ENCODE results near the gene PCSK1N.

Gene PCSK1N

GRCh38 chrX:48789366-48790220 lies 45.8 kb downstream of the PCSK1N start:
- no peak for DNase-seq (ENCODE audit: low read depth)

DNA sequence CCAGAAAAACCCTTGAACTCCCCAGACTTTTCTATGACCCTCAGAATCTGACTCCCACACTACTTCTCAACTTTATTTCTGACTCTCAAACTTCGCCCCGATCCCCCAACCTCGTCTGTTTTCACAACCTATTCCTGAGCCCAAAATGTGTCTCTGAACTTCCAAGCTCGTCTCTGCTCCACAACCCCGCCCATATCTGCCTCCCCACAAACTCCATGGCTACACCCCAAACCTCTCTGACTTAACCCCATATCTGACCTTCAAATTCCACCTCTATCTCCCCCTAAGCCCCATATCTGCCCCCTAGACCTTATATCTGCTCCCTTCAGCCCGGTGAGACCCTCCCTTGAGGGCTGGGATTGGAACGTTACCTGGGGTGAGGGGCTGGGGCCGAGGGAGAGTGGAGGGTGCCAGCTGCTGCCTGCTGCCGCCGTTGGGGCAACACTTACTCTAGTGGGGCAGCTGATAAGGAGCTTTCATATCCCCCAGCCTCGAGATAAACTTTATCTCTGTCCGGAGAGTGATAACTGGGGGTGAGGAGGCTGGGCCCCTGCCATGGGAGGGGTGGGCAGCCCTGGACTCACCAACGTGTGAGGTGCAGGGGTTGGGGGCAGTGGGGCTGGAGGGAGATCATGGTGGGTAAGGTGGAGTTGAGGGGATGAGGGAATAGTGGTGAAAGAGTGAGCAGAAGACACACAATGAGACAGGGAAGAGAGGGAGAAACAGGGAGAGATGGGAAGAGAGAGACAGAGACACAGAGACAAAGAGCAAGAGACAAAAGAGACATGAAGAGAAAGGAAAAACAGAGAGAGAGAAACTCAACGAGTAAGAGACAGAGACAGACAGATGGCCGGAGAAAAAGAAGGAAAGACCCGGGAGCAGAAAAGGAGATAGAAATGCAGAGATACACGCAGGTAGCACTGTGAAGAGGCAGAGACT lies 47.6 kb downstream of the PCSK1N start:
- DNase-seq (ENCODE audit: low read depth), result no peak

GRCh38 chrX:48786825-48787504 lies 48.4 kb downstream of the PCSK1N start:
- no peak for DNase-seq (ENCODE audit: low read depth)

- DNase-seq (ENCODE audit: low read depth), result no peak
These were observed 49.0 kb downstream of the PCSK1N start, which contains the start of gene GATA1 for GRCh38 chrX:48786341-48786800. Gene GATA1, plus strand, starts transcription at chrX:48786590. Its CDS starts 4,520 bp downstream, at chrX:48791110.

DNA sequence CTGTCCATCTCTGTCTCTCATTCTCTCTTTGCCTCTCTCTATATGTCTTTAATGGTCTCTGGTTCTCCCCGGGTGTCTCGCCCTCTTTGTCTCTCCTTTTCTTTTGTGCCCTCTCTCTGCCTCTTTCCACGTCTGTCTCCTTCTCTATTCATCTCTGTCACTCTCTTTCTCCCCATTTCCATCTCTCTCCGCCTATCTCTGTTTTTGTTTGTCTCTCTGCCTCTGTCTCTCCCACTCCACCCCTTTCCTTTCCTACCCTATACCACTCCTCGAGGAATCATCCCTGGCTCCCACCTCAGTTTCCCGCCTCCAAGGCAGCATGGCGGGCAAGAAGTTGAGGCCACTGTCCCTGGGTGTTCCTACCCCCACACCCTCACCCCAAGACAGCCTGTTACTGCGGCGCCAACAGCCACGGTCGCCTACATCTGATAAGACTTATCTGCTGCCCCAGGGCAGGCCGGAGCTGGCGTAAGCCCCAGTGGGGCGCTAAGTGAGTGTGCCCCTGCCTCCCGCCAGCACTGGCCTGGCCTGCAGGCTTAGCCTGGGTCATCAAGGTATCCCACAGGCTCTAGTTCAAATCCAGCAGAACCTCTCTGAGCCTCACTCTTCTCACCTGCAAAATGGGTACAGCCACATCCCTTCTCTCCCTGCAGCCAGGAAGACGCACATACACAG lies 49.7 kb downstream of the PCSK1N start:
- no peak for DNase-seq (ENCODE audit: low read depth)

GRCh38 chrX:48785186-48785539 lies 50.2 kb downstream of the PCSK1N start:
- no peak for DNase-seq (ENCODE audit: low read depth)

DNA sequence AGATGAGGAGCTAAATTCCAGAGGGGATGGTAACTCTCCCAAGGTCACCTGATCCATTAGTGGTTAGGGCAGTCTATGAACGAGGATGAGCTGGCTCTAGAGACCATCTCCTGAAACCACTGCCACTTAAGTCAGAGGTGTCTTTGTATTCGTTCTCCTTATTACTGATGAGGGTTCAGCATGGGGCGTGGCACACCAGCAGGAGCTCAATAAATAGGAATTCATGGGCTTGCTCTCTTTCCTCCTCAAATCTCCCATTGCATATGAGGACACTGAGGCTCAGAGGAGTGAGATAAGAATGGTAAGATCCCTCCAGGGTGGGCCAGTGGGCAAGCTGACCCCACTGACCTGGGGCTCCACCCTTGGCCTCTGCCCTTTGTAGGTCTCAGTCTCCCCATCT lies 50.7 kb downstream of the PCSK1N start:
- no peak for DNase-seq (ENCODE audit: low read depth)

- DNase-seq (ENCODE audit: low read depth), result no peak
These were observed 52.6 kb downstream of the PCSK1N start for GRCh38 chrX:48782795-48783194.

- no peak for DNase-seq (ENCODE audit: low read depth)
These were observed 53.2 kb downstream of the PCSK1N start for GRCh38 chrX:48782216-48782615.

GRCh38 chrX:48781705-48782104 lies 53.7 kb downstream of the PCSK1N start:
- DNase-seq (ENCODE audit: low read depth), result no peak

All from HS-27A (cell line).